Hematopoietic multipotent progenitor cell treated with erythropoietin and hydrocortisone succinate and interleukin-3 and kit ligand, for 6 days (in vitro differentiated cells): ENCODE measurements around the gene POLR3B.
"Not testable (repeated sequence)": the region's sequence is repeated elsewhere in the genome, so short reads cannot be mapped to it uniquely, and the experiment has no call there.

Experiments used
- DNase-seq: peaks from one replicate; pipeline ENCODE4 v3.0.0-alpha.2; 2015

POLR3B gene

DNA sequence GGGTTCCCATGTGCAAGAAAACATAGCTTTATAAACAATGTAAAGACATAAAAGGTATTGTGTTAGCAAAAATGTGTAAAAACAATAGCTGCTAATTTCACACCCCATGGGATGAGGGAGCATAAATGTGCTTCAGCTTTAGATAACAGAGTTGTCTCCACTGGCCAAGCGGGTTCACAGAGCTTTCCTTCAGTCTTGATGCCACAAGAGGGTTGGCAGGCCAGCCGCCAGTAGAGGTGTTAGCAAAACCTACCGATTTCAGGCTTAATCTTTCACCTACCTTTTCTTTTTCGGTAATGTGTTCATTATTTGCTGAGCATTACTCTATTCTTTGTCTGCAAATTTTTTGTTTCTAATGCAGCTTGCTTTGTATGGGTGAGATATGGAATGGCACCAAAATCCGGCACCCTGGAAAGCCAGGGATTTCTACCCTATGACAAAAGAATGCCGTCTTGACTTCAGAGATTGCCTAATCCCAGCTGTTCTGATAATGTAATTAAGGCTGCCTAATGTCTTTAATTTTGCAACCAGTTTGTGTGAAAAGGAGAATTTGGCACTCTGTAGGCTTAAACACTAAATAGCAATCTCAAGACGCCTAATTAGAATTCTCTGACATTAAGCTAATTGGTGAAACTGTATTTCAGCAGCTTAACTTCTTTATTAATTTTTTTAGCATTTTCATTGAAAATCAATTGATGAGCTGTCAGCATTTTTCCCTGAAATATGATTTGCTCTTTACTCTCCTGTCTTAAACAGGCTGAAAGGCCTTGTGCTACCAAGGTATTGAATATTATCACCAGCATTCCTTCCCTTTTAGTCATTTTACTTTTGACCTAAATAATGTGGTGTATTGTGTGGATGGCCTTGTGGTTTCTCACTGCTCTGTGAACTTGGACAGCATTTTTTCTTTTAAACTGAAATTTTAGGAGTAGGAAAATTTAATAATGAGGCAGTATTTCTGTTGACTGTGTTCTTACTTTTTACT lies 60.7 kb downstream of the POLR3B start:
- no peak for DNase-seq

DNA sequence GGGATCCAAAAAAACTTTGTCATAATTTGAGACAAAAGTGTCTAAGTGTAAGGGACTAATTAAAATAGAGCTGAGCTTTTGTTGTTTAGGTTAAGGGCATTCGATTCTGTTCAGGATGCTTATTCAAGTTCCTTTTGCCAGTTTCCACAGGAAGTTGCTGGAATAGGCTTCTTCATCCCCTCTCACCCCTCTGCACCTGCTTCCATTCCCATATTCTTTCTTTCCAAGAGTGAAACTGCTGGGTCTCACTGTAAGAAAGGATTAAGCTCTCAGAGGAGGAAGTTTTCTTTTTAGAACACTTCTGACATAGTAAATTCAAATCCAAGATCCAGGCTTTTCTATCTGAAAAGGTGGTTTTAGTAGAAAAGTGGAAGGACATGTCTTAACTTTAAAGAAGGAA lies 61.4 kb downstream of the POLR3B start:
- no peak for DNase-seq

DNA sequence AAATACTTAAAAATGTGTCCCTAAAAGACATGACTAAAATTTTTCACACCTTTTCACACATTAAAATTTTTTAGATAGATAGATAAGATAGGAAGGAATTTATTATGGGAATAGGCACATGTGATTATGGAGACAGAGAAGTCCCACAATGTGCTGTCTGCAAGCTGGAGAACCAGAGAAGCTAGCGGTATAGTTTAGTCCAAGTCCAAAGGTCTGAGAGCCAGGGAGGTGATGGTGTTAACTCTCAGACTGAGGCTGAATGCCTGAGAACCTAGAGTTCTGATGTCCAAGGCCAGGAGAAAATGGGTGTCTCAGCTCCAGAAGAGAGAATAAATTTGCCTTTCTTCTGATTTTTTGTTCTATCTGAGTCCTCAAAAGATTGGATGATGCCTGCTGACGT lies 65.7 kb downstream of the POLR3B start:
- no peak for DNase-seq

DNA sequence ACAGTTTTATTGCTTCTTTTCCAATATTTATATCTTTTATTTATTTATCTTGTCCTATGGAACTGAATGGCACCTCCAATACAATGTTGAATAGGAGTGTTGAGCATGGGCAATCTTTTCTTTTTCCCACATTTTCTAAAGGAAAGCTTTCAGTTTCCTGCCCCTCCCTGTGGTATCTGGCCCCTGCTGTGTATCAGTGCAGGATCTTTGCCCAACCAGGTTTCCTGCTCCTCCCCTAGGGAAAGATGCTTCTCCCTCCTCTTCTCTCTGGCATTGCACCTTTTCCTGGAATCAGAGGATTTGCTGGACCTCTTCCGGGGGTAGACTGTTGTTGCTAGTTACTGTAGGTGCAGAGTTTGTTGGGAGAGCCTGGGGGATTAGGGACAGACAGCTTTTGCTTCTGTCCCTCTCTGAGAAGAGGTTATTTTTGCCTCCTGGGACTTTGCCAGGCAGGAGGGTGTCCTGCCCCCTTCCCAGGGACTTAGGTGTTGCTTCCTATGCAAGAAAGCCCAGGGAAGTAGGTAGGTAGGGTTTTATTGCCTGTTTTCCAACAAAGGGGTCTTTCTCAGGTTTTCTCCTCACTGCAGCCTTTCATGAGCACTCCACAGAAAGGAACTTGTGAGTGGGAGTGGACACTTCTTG lies 67.6 kb downstream of the POLR3B start:
- no peak for DNase-seq

DNA sequence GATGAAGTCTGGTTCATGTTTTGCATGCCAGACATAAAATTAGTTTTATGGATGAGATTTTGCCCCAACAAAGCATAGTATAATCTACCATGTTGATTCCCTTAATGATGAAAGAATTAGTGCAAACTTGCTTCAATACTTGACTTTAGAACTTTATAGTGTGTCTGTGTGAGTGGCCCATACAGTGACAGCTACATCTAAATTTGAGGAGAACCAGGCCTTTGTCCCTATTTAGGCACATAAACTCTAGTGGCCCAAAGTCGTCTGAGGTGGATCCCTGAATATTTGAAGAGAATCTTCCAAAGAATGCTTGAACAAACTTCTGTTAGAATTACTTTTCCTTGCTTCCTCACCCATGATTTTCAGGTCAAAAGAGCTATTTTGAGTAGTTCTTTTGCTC lies 70.4 kb downstream of the POLR3B start:
- no peak for DNase-seq

DNA sequence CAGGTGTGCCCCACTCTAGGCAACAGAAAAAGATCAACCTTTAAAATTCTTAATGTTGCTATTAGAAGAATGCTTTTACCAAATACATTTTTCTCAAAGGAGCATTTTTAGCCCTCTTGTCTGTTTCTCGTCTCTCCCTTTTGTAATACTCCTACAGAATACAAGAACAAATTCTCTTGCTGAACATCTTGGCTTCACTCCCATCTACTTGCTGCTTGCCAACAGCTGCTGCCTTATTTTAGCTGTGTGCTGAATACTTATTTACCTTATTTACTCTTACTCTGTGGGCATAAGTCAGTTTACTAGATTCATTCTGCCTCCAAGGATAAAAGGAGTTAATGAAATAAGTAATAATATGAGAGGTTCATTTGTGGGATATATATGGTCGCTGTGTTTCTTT lies 70.8 kb downstream of the POLR3B start:
- DNase-seq: no peak

DNA sequence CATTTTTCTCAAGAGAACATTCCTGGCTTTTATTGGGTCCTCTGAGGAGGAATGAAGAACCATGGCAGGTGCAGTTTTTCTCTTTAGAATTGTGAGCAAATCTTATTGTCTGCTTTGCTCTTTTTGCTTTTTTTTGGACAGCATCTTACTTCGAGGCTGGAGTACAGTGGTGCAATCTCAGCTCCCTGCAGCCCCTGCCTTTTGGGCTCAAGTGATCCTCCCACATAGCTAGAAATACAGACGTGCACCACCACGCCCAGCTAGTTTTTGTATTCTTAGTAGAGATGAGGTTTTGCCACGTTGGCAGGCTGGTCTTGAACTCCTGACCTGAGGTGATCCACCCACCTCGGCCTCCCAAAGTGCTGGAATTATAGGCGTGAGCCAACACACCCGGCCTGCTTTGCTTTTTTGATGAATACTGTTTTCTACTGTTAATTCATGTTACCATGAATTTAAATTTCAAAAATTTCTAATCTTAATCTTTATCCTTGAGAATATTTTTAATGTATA lies 71.5 kb downstream of the POLR3B start:
- DNase-seq: no peak

DNA sequence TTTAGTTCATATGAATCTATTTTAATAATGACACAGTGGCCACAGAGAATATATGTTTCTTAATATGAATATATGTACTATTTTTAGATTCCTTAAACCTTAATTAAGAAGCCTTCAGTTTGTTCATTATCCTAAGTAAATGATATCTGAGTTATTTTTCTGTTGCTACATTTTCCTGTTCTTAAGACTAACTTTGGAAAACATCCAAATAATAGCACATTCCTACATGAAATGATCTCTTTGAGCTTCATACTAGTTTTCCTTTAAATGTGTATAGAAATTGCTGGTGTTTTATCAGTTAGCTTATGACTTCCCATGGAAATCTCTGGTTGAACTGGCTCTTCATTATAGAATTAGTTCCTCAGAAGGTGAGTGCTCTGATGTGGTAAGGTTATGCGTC lies 72.1 kb downstream of the POLR3B start:
- no peak for DNase-seq

DNA sequence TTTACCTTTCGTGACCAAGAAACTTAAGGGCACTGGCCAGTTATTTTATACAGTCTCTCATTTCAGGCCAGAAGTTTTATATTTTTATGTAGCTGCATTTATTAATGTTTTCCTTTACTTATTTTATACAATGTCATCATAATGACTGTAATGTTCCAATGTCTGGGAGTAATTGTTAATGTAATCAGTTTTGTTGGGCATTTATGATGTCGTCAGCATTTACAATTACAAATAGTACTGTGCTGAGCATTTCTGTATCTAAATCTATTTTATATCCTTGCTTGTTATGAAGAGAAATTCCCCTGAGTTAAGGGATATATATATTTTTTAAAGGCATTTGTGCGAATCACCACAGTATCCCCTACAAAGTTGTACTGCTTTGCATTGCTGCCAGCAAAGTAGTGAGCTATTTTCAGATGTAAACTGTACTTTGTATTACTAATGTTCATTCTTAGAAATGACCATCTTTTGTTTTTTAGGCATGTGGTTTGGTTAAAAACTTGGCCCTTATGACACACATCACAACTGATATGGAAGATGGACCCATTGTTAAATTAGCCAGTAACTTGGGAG lies 74.4 kb downstream of the POLR3B start:
- DNase-seq: no peak

DNA sequence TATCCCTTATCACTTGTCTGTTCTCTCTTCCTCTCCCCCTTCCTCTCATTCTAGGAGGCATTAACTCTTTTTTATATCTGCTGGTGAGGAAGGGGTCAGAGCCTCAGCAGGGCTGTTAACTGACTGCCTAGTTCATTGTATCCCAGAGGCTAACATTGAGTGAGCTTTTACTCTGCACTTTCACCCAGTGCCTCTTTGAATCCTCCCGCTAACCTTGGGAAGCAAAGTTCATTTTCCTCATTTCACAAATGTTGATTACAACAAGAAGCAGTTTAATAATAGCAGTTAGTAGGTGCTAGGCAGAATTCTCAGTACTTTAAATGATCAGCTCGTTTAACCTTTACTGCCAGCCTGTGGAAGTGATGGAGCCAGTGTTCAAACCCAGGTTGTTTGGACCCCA lies 75.5 kb downstream of the POLR3B start:
- no peak for DNase-seq

DNA sequence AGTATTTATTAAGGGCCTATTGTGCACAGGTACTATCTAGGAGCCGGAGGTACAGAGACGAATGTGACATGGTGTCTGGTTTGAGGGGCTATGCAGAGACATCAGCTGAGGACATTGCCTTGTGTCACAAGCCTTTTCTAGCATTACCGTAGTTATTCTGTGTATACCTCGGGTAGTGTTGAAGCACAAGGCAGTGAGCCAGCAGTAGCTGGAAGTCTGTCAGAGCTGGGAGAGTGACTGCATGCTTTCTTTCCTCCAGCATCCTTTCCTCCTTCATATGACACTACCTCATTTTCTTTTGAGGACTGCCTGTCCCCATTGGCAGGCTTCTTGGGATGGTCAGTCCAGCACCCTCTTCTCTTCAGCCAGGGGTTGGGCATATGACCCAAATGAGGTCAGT lies 77.0 kb downstream of the POLR3B start:
- no peak for DNase-seq

DNA sequence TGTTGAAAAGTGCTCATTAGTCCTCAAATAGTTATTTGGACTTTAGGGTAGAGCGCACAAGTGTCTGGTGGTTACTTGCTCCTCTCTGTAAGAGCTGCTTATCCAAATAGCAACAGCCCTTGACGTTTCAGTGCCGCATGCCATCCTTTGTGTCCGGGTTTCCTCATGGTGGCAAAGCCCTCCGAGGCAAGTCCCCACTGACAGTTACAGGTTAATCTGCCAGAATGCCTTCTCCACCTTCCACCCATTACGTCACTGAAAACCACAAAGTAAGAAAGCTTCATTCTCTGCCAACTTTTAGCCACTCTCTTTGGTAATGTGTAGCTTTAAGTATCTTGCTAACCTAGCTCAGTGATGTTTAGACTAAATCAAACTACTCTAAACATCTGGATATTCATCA lies 78.6 kb downstream of the POLR3B start:
- no peak for DNase-seq

DNA sequence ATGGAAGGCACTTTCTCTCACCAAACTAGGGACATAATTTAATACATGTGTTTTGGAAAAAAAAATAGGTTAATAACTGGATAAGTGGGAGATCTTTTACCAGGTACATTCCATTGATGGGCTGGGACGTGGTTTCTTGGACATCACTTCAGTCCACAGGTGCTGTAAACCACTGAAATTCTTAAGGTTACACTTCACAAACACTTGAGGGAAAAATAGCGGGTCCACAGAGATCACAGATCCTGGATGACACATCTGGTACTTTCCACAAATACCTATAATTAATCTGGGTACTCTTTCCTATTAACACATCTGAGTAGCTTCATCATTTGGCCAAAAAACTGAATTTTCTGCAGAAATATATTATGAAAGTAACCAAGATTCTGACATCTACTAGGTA lies 85.0 kb downstream of the POLR3B start:
- no peak for DNase-seq

DNA sequence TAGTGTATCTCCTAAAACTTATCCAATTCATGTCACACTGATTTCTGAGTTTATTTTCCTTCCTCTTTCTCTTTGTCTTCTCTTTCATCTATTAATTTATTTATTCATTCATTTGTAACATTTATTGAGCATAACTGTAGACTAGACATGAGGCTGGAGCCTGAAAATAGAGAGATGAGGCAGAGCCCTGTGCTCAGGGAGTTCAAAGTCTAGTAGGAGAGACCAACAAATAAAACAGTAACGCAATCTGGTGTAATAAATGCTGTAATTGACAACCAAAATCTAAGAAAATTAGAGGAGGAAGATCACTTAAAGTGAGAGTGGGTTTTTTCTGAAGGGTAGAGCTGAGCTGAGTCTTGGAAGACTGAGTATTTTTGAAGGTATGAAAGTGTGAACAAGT lies 87.5 kb downstream of the POLR3B start:
- no peak for DNase-seq

DNA sequence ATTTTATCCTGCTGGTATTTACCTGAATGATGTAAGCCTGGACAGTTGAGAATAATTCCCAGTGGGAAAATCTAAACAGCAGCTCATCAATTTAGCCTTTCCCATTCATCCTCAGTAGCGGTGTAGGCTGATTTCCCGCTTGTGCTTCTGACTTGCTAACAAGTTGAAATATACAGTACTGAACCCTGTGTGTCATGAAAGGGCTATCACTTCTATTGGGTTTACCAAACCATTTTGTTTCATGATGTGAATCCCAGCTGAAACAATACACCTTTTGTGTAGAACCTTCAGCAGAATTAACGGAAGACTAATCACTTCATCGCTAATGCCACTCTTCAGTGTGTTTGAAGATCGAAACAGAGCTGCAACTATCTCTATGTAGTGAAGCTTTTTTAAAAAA lies 88.4 kb downstream of the POLR3B start:
- DNase-seq: no peak

DNA sequence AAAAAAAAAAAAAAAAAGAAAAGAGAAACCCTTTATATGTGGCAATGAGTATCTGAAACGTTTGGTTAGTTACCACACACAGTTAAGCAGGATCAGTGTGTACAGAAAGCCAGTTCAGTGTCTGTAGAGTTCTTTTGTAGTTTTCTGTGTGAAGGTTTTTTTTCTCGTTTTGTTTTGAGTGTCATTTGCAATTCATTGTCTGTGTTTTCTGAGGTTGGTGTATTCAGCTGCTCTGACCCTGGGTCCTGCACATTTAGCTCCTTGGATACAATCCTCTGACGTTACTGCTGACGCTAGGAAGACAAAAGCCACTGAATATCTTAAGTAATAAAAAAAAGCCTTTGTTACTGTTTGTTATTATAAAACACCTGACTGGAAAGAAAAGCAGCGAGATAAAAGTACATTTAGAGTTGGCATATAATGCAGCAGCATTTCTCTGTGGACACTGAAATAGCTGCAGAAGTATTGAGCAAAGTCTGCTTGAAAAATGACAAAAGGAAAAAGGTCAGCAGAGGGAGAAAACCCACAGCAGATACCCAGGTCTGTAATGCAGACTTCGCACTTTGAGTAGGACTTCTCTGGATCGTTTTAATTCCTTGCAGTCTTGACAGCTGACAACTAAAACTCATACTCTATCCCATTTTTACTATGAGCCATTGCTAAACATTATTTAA lies 89.0 kb downstream of the POLR3B start:
- no peak for DNase-seq

DNA sequence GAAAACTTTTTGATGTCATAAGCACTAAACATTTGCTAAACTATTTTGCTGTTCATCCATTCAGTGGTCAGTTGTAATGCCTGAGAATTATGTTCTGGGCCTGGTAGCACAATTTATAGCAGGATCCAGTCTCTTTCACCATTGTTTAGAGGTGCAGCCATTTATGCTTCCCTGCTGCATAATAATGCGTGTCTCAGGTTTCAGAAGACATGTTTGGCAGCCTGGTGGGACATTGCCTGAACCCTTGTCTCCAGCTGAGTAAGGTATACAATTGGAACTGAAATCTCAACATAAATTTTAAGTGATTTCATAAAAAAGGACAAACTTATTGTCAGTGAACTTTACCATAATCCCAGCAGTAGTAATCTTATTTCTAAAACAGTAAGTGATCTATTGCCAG lies 94.8 kb downstream of the POLR3B start:
- no peak for DNase-seq

DNA sequence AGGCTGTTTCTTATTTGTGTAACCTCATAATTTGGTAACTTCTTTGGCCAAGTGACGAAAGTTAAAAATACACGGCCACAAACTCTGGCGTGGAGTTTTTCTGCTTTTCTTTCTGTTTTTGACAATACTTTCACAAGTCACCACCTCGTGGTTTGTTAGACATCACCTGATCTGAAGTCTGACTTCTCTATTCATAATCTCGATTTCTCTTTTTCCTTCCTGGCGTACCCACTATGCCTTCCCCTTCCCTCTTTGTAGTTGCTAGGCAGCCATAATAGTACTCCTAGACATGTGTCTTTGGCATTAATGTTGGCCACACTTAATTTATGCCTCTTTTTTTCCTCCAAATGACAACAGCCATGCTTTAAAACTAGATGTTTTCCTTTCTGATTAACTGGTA lies 97.6 kb downstream of the POLR3B start:
- no peak for DNase-seq

DNA sequence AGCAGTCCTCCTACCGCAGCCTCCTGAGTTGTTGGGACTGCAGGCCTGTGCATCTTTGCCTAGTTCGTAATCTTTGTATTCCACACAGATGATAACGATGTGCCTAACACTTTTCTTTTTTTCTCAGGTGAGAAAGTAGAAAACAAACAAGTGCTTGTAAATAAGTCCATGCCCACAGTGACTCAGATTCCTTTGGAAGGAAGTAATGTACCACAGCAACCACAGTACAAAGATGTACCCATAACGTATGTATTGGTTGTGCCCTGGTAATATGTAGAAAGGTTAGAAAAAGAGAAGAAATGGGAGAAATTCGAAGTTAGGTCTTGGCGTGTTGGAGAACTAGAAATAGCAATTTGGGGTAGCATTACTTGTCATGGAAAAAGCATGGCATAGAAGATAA lies 101.6 kb downstream of the POLR3B start:
- DNase-seq: no peak

DNA sequence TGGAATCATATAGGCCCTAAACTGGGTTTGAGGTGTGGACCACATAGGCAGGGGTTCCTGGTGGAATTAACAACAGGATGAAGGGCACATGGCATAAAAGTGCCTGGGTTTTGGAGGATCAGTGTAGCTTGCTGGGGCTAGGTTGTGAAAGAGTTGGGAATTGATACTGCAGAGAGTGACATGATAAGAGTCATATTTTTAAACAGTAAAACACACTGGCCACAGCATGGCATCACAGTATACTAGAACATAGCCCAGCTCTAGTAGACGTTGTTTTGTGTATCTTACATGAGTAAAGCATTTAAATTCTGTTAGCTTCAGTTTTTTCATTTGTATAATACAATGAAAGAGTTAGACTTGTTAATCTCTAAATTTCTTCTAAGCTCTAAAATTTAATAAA lies 102.0 kb downstream of the POLR3B start:
- no peak for DNase-seq

DNA sequence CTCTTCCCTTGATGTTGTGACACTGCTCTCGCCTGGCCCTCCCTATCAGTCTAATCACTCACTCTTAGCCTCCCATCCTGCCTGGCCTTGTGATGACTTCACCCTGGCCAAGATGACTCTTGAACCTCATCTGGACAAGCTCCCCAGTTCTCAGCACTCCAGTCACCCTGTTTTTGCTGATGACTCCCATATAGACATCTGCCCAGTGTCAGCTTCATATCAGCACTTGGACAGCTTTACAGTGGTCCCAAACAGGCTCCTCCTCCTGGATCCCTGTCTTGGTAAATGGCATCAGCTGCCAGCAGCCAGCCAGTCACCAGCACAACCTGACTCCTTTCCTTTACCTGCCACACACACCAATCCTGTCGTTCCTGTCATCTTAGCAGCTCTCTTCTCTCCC lies 104.2 kb downstream of the POLR3B start:
- DNase-seq: no peak

DNA sequence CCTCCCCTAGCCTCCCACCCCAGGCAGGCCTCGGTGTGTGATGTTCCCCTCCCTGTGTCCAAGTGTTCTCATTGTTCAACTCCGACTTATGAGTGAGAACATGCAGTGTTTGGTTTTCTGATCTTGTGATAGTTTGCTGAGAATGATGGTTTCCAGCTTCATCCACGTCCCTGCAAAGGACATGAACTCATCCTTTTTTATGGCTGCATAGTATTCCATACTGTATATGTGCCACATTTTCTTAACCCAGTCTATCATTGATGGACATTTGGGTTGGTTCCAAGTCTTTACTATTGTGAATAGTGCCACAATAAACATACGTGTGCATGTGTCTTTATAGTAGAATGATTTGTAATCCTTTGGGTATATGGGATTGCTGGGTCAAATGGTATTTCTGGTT lies 108.1 kb downstream of the POLR3B start:
- not testable (repeated sequence) for DNase-seq

DNA sequence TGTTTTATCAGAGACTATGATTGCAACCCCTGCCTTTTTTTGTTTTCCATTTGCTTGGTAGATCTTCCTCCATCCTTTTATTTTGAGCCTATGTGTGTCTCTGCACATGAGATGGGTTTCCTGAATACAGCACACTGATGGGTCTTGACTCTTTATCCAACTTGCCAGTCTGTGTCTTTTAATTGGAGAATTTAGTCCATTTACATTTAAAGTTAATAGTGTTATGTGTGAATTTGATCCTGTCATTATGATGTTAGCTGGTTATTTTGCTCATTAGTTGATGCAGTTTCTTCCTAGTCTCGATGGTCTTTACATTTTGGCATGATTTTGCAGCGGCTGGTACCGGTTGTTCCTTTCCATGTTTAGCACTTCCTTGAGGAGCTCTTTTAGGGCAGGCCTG lies 118.1 kb downstream of the POLR3B start:
- DNase-seq: not testable (repeated sequence)
